ENCODE data around the gene HTT. TPM values are rescaled to one million over a fixed set of nuclear protein-coding genes. Genes with fewer than 3 reads are reported as not detected.

HTT gene
- polyA plus RNA-seq, 3 donors, result 1.8 to 27.1 (median 3.0) TPM

- no peaks in the 10 kb centered on the region for H3K9me3 ChIP-seq (replicated peaks in 1 of 2; ENCODE audit: control insufficient read depth in 1 of 2, insufficient read depth in 1 of 2, low read length in 2 of 2)
- no peaks in the 10 kb centered on the region for H3K27me3 ChIP-seq (ENCODE audit: control insufficient read depth in 2 of 2, insufficient read depth in 2 of 2, low read length in 2 of 2)
- H3K36me3 Mint-ChIP-seq, result peaks cover 72 to 82% of the 10 kb centered on the region in 2 donors
- H3K4me3 Mint-ChIP-seq, result no peak overlapping the region
- no peak overlapping the region for H3K27ac Mint-ChIP-seq
- no peak for DNase-seq
- no peak overlapping the region for H3K4me2 ChIP-seq (replicated peaks; ENCODE audit: extremely low read depth, low read length, poor library complexity, severe bottlenecking)
- H4K20me1 ChIP-seq (ENCODE audit: insufficient read depth, low read length), result peaks cover 11% of the 10 kb centered on the region
- H3K27ac ChIP-seq (ENCODE audit: low read depth in 1 of 2, low read length in 2 of 2), result no peak overlapping the region
- peaks cover 0 to 2% (median 0%) of the 10 kb centered on the region in 7 donors for H3K9me3 Mint-ChIP-seq
- intact Hi-C loops (cut with micrococcal nuclease), result no loop called here
- H3K27me3 Mint-ChIP-seq (ENCODE audit: low read depth in 3 of 3), result peaks cover 0 to 2% (median 1%) of the 10 kb centered on the region in 3 donors
- no peak overlapping the region for H3K9ac ChIP-seq (ENCODE audit: insufficient read depth, low read length, poor library complexity, severe bottlenecking)
- H2AFZ ChIP-seq (ENCODE audit: insufficient read depth, low read depth, low read length, poor library complexity, severe bottlenecking), result no peak overlapping the region
- H3K4me3 ChIP-seq (replicated peaks in 1 of 3; ENCODE audit: low read depth in 2 of 3, low read length in 3 of 3), result no peak overlapping the region
- no peaks in the 10 kb centered on the region for H3K79me2 ChIP-seq (ENCODE audit: insufficient read depth, low read length)
- H3K4me1 Mint-ChIP-seq, result peaks cover 44% of the 10 kb centered on the region
- H3K4me1 ChIP-seq (ENCODE audit: control insufficient read depth in 1 of 2, insufficient read depth in 2 of 2, low read length in 2 of 2), result peaks cover 25 to 29% of the 10 kb centered on the region in 2 donors
- no peak for TF ChIP-seq CTCF (IDR thresholded peaks at IDR 0.05)
- WGBS (ENCODE audit: insufficient coverage), result 100% methylated on average over 7 of the region's 11 CpGs
- H3K36me3 ChIP-seq (replicated peaks in 1 of 2; ENCODE audit: control insufficient read depth in 1 of 2, insufficient read depth in 2 of 2, low read length in 2 of 2), result peaks cover 51 to 75% of the 10 kb centered on the region in 2 donors
These were observed 131.5 kb downstream of the HTT start for GRCh38 chr4:3205995-3206394.

GRCh38 chr4:3206439-3207100 lies 132.1 kb downstream of the HTT start:
- peaks cover 40% of the 10 kb centered on the region for H3K4me1 Mint-ChIP-seq
- H3K27ac Mint-ChIP-seq, result peak overlapping the region; percentile 1 to 89 (median 11)
- H3K36me3 Mint-ChIP-seq, result peaks cover 72 to 78% of the 10 kb centered on the region in 2 donors
- H4K20me1 ChIP-seq (ENCODE audit: insufficient read depth, low read length), result peaks cover 11% of the 10 kb centered on the region
- no peak for TF ChIP-seq CTCF (IDR thresholded peaks at IDR 0.05)
- no peak overlapping the region for H3K9ac ChIP-seq (ENCODE audit: insufficient read depth, low read length, poor library complexity, severe bottlenecking)
- peaks cover 54 to 78% of the 10 kb centered on the region in 2 donors for H3K36me3 ChIP-seq (replicated peaks in 1 of 2; ENCODE audit: control insufficient read depth in 1 of 2, insufficient read depth in 2 of 2, low read length in 2 of 2)
- no peak overlapping the region for H3K4me3 Mint-ChIP-seq
- peak overlapping the region in 1 of 2 donors; percentile 54 for H3K27ac ChIP-seq (ENCODE audit: low read depth in 1 of 2, low read length in 2 of 2)
- H2AFZ ChIP-seq (ENCODE audit: insufficient read depth, low read depth, low read length, poor library complexity, severe bottlenecking), result no peak overlapping the region
- H3K27me3 ChIP-seq (ENCODE audit: control insufficient read depth in 2 of 2, insufficient read depth in 2 of 2, low read length in 2 of 2), result no peaks in the 10 kb centered on the region
- peaks cover 21 to 28% of the 10 kb centered on the region in 2 donors for H3K4me1 ChIP-seq (ENCODE audit: control insufficient read depth in 1 of 2, insufficient read depth in 2 of 2, low read length in 2 of 2)
- intact Hi-C loops (cut with micrococcal nuclease), result no loop called here
- peaks cover 0 to 2% (median 1%) of the 10 kb centered on the region in 3 donors for H3K27me3 Mint-ChIP-seq (ENCODE audit: low read depth in 3 of 3)
- no peaks in the 10 kb centered on the region for H3K9me3 ChIP-seq (replicated peaks in 1 of 2; ENCODE audit: control insufficient read depth in 1 of 2, insufficient read depth in 1 of 2, low read length in 2 of 2)
- H3K4me3 ChIP-seq (replicated peaks in 1 of 3; ENCODE audit: low read depth in 2 of 3, low read length in 3 of 3), result no peak overlapping the region
- H3K4me2 ChIP-seq (replicated peaks; ENCODE audit: extremely low read depth, low read length, poor library complexity, severe bottlenecking), result no peak overlapping the region
- WGBS (ENCODE audit: insufficient coverage), result 98% methylated on average over 16 of the region's 18 CpGs
- H3K79me2 ChIP-seq (ENCODE audit: insufficient read depth, low read length), result no peaks in the 10 kb centered on the region
- DNase-seq, result no peak
- H3K9me3 Mint-ChIP-seq, result peaks cover 0 to 2% (median 0%) of the 10 kb centered on the region in 7 donors
